IMR-90 (cell line): ENCODE data around the gene HAND2. TPM values are rescaled to one million over a fixed set of nuclear protein-coding genes. Genes with fewer than 3 reads are reported as not detected.

Experiments used
- ATAC-seq: fragments of 200-7000 bp; cut with Tn5 transposase; 2 replicates; pipeline ENCODE4 v1.9.1; 2020; ENCODE audit warnings: low read depth, mild to moderate bottlenecking, moderate library complexity
- BruUV-seq: library from RNA; stranded (reverse); fragments of 400-500 nt; replicated peaks from 2 replicates; lab custom pipeline; 2021; lab: Mats Ljungman, UMichigan
- CTCF ChIA-PET: fragments of 300-600 bp; formaldehyde crosslinking; extraction: SDS; loops from one replicate; lab custom pipeline; 2021; ENCODE audit warnings: antibody characterized with exemption; lab: Yijun Ruan, JAX
- POLR2A ChIA-PET: fragments of 300-600 bp; sonication (Branson Sonifier 250); formaldehyde crosslinking; loops from one replicate; lab custom pipeline; 2022; ENCODE audit warnings: antibody characterized with exemption; ENCODE audit not compliant: unreplicated experiment; lab: Charles Lee
- DNase-seq: peaks from one replicate; pipeline ENCODE4 v3.0.0; 2013
- H2AFZ ChIP-seq: replicated peaks from 2 replicates; pipeline ENCODE3; 2013; ENCODE audit warnings: low read length, mild to moderate bottlenecking; ENCODE audit not compliant: poor library complexity
- H2AK5ac ChIP-seq: 2 replicates; pipeline ENCODE4 v1.6.1; 2013; ENCODE audit warnings: low read depth, low read length, inconsistent platforms
- H2AK9ac ChIP-seq: replicated peaks from 2 replicates; pipeline ENCODE3; 2013; ENCODE audit warnings: mild to moderate bottlenecking, low read depth, low read length, moderate library complexity; ENCODE audit not compliant: poor library complexity
- H2BK120ac ChIP-seq: 2 replicates; pipeline ENCODE4 v1.6.1; 2013; ENCODE audit warnings: low read depth, low read length, inconsistent platforms
- H2BK15ac ChIP-seq: 3 replicates; pipeline ENCODE4 v1.6.1; 2013; ENCODE audit warnings: low read depth, low read length, inconsistent platforms
- H2BK20ac ChIP-seq: 2 replicates; pipeline ENCODE4 v1.6.1; 2013; ENCODE audit warnings: low read depth, mild to moderate bottlenecking, inconsistent platforms, low read length, moderate library complexity
- H2BK5ac ChIP-seq: 2 replicates; pipeline ENCODE4 v1.6.1; 2013; ENCODE audit warnings: mild to moderate bottlenecking, low read depth, low read length, inconsistent platforms; ENCODE audit not compliant: poor library complexity, severe bottlenecking
- H3K14ac ChIP-seq: replicated peaks from 2 replicates; pipeline ENCODE4 v1.6.1; 2013; ENCODE audit warnings: low read depth, low read length, inconsistent platforms
- H3K18ac ChIP-seq: 2 replicates; pipeline ENCODE4 v1.6.1; 2013; ENCODE audit warnings: low read depth, low read length, control low read depth
- H3K23ac ChIP-seq: 2 replicates; pipeline ENCODE4 v1.6.1; 2013; ENCODE audit warnings: low read depth, low read length, inconsistent platforms
- H3K27ac ChIP-seq: 2 replicates; pipeline ENCODE4 v1.5.1; 2013; ENCODE audit warnings: mild to moderate bottlenecking, control low read depth, low read length; ENCODE audit not compliant: insufficient read depth
- H3K27me3 ChIP-seq: 2 replicates; pipeline ENCODE4 v1.6.1; 2013; ENCODE audit warnings: low read length; ENCODE audit not compliant: control insufficient read depth, insufficient read depth
- H3K36me3 ChIP-seq: 2 replicates; pipeline ENCODE4 v1.6.1; 2013; ENCODE audit warnings: low read length, mixed read lengths; ENCODE audit not compliant: control insufficient read depth, insufficient read depth
- H3K4ac ChIP-seq: 2 replicates; pipeline ENCODE4 v1.6.1; 2013; ENCODE audit warnings: low read depth, low read length, inconsistent platforms
- H3K4me1 ChIP-seq: 2 replicates; pipeline ENCODE4 v1.6.1; 2013; ENCODE audit warnings: low read length, mixed read lengths; ENCODE audit not compliant: control insufficient read depth, insufficient read depth
- H3K4me2 ChIP-seq: 2 replicates; pipeline ENCODE4 v1.6.1; 2013; ENCODE audit warnings: low read depth, mild to moderate bottlenecking, control low read depth, low read length, moderate library complexity
- H3K4me3 ChIP-seq: 2 replicates; pipeline ENCODE4 v1.5.1; 2013; ENCODE audit warnings: low read depth, mild to moderate bottlenecking, control low read depth, low read length, moderate library complexity; ENCODE audit not compliant: insufficient read depth
- H3K56ac ChIP-seq: 2 replicates; pipeline ENCODE4 v1.6.1; 2013; ENCODE audit warnings: low read length, inconsistent platforms; ENCODE audit not compliant: insufficient read depth; ENCODE audit errors: extremely low read depth
- H3K79me1 ChIP-seq, 2 experiments: 2 replicates each; pipeline ENCODE4 v1.6.1; 2013; ENCODE audit warnings: low read length in 2 of 2, inconsistent platforms in 1 of 2, low read depth in 1 of 2
- H3K9ac ChIP-seq: 2 replicates; pipeline ENCODE4 v1.6.1; 2013; ENCODE audit warnings: low read depth, low read length, control low read depth
- H3K9me1 ChIP-seq: 2 replicates; pipeline ENCODE4 v1.6.1; 2013; ENCODE audit warnings: low read length, inconsistent platforms; ENCODE audit not compliant: insufficient read depth
- H3K9me3 ChIP-seq: 2 replicates; pipeline ENCODE4 v1.6.1; 2013; ENCODE audit warnings: low read length; ENCODE audit not compliant: control insufficient read depth, insufficient read depth
- H4K20me1 ChIP-seq: 2 replicates; pipeline ENCODE4 v1.6.1; 2013; ENCODE audit warnings: low read length, inconsistent platforms; ENCODE audit not compliant: insufficient read depth
- H4K5ac ChIP-seq: 2 replicates; pipeline ENCODE4 v1.6.1; 2013; ENCODE audit warnings: mild to moderate bottlenecking, low read depth, low read length, control low read depth
- H4K8ac ChIP-seq, 2 experiments: 2 replicates each; pipeline ENCODE4 v1.6.1; 2013; ENCODE audit warnings: low read depth in 2 of 2, low read length in 2 of 2, control low read depth in 1 of 2, inconsistent platforms in 1 of 2
- H4K91ac ChIP-seq: 2 replicates; pipeline ENCODE4 v1.6.1; 2013; ENCODE audit warnings: low read depth, low read length, inconsistent platforms; ENCODE audit not compliant: insufficient read depth
- RAD21 ChIP-seq: IDR thresholded peaks from 2 replicates; pipeline ENCODE4 v1.6.1; 2012; ENCODE audit warnings: low read length, improper control_type of control experiment
- WGBS, 2 experiments: methylation state at CpG; one replicate each; pipeline versions ENCODE4 v1.1.5 to v1.1.7; 2013; ENCODE audit warnings: missing lambda C conversion rate in 2 of 2; ENCODE audit not compliant: insufficient read length in 1 of 2; ENCODE audit errors: extremely low coverage in 2 of 2; 5-methylcytosine and 5-hydroxymethylcytosine counted together
- dilution Hi-C: fragments of 300-500 bp; cut with HindIII; formaldehyde crosslinking; loops from one replicate; pipeline ENCODE4 v1.14.3; 2018; ENCODE audit warnings: low sequenced_read_pairs; ENCODE audit not compliant: unreplicated experiment
- in situ Hi-C: fragments of 300-500 bp; cut with MboI; formaldehyde crosslinking; loops from 3 replicates; pipeline ENCODE4 v1.14.3; 2019; ENCODE audit warnings: low sequenced_read_pairs, inconsistent platforms, mixed read lengths
- intact Hi-C: fragments of 100-400 bp; cut with micrococcal nuclease; formaldehyde crosslinking; loops from 2 replicates; pipeline ENCODE4 v1.10.0; 2022
- polyA plus RNA-seq, 3 experiments: library from polyadenylated mRNA; depleted of rRNA; stranded (reverse); fragments of >200 nt; gene quantifications; 2 replicates each; pipeline ENCODE4 v1.2.3, GENCODE V29; 2012; ENCODE audit warnings: low replicate concordance in 1 of 3
- total RNA-seq: library from RNA; depleted of rRNA; stranded (reverse); fragments of >200 nt; gene quantifications from 2 replicates; pipeline ENCODE4 v1.2.3, GENCODE V29; 2012

HAND2 gene
- total and polyA plus RNA-seq, 2 of the 4 experiments (the other 2 are of a cell fraction), result 0.36 to 0.97 TPM

GRCh38 chr4:173498771-173499170 is 31.3 kb downstream of the HAND2 start:
- H2BK15ac ChIP-seq, result no peak overlapping the region
- H3K36me3 ChIP-seq, result no peaks in the 10 kb centered on the region
- no peak overlapping the region for H3K56ac ChIP-seq
- H2AFZ ChIP-seq, result no peak overlapping the region
- no peak overlapping the region for H2BK20ac ChIP-seq
- no peak overlapping the region for H4K8ac ChIP-seq
- H3K4me3 ChIP-seq, result no peak overlapping the region
- H3K14ac ChIP-seq, result no peak overlapping the region
- CTCF ChIA-PET, result interaction anchor here (1.0 kb wide), 1 partner anchor 491 kb away, joined by 3 read pairs; no protein-coding TSS in a partner anchor
- 0 out of 2 replicates have a peak, but pooled peaks cover 3% of the 10 kb centered on the region for H3K4me1 ChIP-seq
- dilution Hi-C loops (no loop called here), in situ Hi-C loops (loop anchor here (10.0 kb wide), 1 partner anchor 184 kb away; no protein-coding TSS in a partner anchor), intact Hi-C loops (no loop called here)
- H4K91ac ChIP-seq, result no peak overlapping the region
- no TSS peak for BruUV-seq
- H2AK9ac ChIP-seq, result no peak overlapping the region
- no peaks in the 10 kb centered on the region for H3K9me1 ChIP-seq
- no peak overlapping the region for H3K4me2 ChIP-seq
- no peak overlapping the region for H3K23ac ChIP-seq
- WGBS, 2 experiments, result no CpG with 5 or more reads among the region's 3 CpGs
- no peak overlapping the region for H3K18ac ChIP-seq
- no peaks in the 10 kb centered on the region for H4K20me1 ChIP-seq
- POLR2A ChIA-PET, result no interaction called here
- no peak overlapping the region for H2AK5ac ChIP-seq
- ATAC-seq (no peak), DNase-seq (no peak)
- no peak overlapping the region for H2BK120ac ChIP-seq
- H3K79me1 ChIP-seq, result no peaks in the 10 kb centered on the region
- H3K9me3 ChIP-seq, result peaks cover 17% of the 10 kb centered on the region
- TF ChIP-seq RAD21, result no peak
- H2BK5ac ChIP-seq, result no peak overlapping the region
- no peak overlapping the region for H3K27ac ChIP-seq
- H3K9ac ChIP-seq, result no peak overlapping the region
- H3K27me3 ChIP-seq, result peaks cover 62% of the 10 kb centered on the region
- no peak overlapping the region for H3K4ac ChIP-seq
- no peak overlapping the region for H4K5ac ChIP-seq
